Measurements from ENCODE around the gene IQSEC1. TPM values are rescaled to one million over a fixed set of nuclear protein-coding genes. Genes with fewer than 3 reads are reported as not detected.

The IQSEC1 gene
- total and polyA plus RNA-seq, 2 donors (not counting 3 experiments of a cell fraction or from before 2014, with no cell fraction given), result 5.2 to 18.0 TPM

DNA sequence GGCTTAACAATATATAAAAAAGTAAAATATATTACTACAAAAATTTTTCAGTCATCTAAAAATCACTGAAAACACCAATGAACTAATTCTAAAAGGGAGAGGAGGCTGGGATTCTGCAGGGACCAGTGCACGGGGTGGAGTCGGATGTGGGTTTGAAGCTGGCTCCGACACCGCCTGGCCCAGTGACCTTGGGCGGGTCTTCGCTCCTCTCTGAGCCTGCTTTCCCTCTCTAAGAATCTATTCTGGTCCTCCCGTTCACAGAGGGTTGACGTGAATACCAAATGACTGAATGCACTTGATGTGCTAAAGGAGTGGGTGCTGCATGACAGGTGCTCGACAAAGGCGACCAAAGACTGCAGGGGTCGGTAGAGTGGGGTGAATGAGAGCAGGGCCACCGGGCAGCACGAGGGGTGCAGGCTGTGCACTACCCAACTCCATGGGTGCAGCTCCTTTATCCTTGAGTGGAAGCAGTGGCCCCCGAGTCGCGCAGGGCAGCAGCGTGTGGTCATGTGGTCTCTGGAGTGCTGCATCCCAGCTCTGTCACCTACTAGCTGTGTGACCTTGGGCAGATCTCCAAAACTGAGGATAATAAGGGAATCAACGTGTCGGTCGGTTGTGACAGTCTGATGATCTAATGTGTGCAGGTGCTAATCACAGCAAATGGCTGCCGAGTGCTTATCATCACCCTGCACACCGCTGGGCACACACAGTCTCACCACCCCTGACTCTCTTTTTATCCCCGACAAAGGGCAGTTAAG lies 8.6 kb upstream of the IQSEC1 start:
- Histone ChIP-seq H3K9ac (replicated peaks; ENCODE audit: extremely low read depth, insufficient read depth, low read length) (no peak overlapping the region), H3K4me1 (ENCODE audit: control insufficient read depth, extremely low read depth, insufficient read depth, low read length) (no peaks in the 10 kb centered on the region), H3K27ac (ENCODE audit: insufficient read depth, low read depth, low read length) (no peak overlapping the region), H3K4me3 (replicated peaks in 1 of 3; ENCODE audit: insufficient read depth in 1 of 3, low read depth in 1 of 3, low read length in 3 of 3) (no peak overlapping the region), H3K27me3 (ENCODE audit: control insufficient read depth in 2 of 2, insufficient read depth in 2 of 2, low read length in 2 of 2) (no peaks in the 10 kb centered on the region), H3K36me3 (ENCODE audit: control insufficient read depth in 2 of 2, extremely low read depth in 1 of 2, insufficient read depth in 2 of 2, low read length in 2 of 2) (no peaks in the 10 kb centered on the region), H2AFZ (ENCODE audit: low read depth, low read length) (no peak overlapping the region), H3K9me3 (replicated peaks; ENCODE audit: control insufficient read depth, insufficient read depth, low read length) (no peaks in the 10 kb centered on the region), H3K9me1 (replicated peaks; ENCODE audit: control insufficient read depth, extremely low read depth, insufficient read depth, low read length) (no peaks in the 10 kb centered on the region), H3K4me2 (ENCODE audit: insufficient read depth, low read length) (no peak overlapping the region), H3K79me2 (ENCODE audit: control insufficient read depth, insufficient read depth, low read length) (no peaks in the 10 kb centered on the region), H4K20me1 (replicated peaks; ENCODE audit: control insufficient read depth, extremely low read depth, insufficient read depth, low read length) (no peaks in the 10 kb centered on the region)
- POLR2A ChIA-PET, result no interaction called here
- CTCF ChIA-PET, result interaction anchor here (4.2 kb wide), 1 partner anchor 10 kb away, joined by 37 read pairs; no protein-coding TSS in a partner anchor
- dilution Hi-C loops (cut with MboI; ENCODE audit: extremely low pct_ligation_motif_present, low sequenced_read_pairs) (loop anchor here (25.0 kb wide), 1 partner anchor 381 kb away; no protein-coding TSS in a partner anchor), intact Hi-C loops (cut with micrococcal nuclease) (no loop called here)
- no TSS peak for BruUV-seq (replicated peaks)
- TF ChIP-seq GATA2 (IDR thresholded peaks at IDR 0.05; ENCODE audit: insufficient read depth, insufficient read length, low read depth, low read length) (no peak), FOS (IDR thresholded peaks at IDR 0.05; ENCODE audit: borderline replicate concordance, insufficient read depth, low read length) (no peak), POLR2A (IDR thresholded peaks at IDR 0.05; ENCODE audit: low read depth, low read length) (no peak), JUN (IDR thresholded peaks at IDR 0.05; ENCODE audit: borderline replicate concordance, insufficient read depth, insufficient read length, low read depth) (no peak), EZH2 (IDR thresholded peaks at IDR 0.05; ENCODE audit: borderline replicate concordance, low read depth, low read length, severe bottlenecking) (no peak), POLR2AphosphoS5 (IDR thresholded peaks at IDR 0.05; ENCODE audit: insufficient read depth, low read depth, low read length) (no peak), MYC (IDR thresholded peaks at IDR 0.05; ENCODE audit: low read depth, low read length) (no peak)
- TF ChIP-seq, protein P1, sequence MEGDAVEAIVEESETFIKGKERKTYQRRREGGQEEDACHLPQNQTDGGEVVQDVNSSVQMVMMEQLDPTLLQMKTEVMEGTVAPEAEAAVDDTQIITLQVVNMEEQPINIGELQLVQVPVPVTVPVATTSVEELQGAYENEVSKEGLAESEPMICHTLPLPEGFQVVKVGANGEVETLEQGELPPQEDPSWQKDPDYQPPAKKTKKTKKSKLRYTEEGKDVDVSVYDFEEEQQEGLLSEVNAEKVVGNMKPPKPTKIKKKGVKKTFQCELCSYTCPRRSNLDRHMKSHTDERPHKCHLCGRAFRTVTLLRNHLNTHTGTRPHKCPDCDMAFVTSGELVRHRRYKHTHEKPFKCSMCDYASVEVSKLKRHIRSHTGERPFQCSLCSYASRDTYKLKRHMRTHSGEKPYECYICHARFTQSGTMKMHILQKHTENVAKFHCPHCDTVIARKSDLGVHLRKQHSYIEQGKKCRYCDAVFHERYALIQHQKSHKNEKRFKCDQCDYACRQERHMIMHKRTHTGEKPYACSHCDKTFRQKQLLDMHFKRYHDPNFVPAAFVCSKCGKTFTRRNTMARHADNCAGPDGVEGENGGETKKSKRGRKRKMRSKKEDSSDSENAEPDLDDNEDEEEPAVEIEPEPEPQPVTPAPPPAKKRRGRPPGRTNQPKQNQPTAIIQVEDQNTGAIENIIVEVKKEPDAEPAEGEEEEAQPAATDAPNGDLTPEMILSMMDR (IDR thresholded peaks at IDR 0.05; ENCODE audit: extremely low read depth in 1 of 2, insufficient read depth in 1 of 2, low read depth in 1 of 2, low read length in 2 of 2), result no peak
- TF ChIP-seq, protein P2, sequence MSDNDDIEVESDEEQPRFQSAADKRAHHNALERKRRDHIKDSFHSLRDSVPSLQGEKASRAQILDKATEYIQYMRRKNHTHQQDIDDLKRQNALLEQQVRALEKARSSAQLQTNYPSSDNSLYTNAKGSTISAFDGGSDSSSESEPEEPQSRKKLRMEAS (IDR thresholded peaks at IDR 0.05; ENCODE audit: insufficient read depth, insufficient read length), result no peak
- FAIRE-seq, result no peak
- DNase-seq (ENCODE audit: low read depth, low spot score), result no peak
